HG02840 (cell line): ENCODE results near the gene NR4A3.

ENCODE experiments used
- ATAC-seq: cut with Tn5 transposase; IDR thresholded peaks from one replicate; pipeline ENCODE4 v1.9.1; 2021; ENCODE audit warnings: mild to moderate bottlenecking, moderate library complexity, moderate number of reproducible peaks; ENCODE audit not compliant: unreplicated experiment, low FRiP score

The NR4A3 gene

DNA sequence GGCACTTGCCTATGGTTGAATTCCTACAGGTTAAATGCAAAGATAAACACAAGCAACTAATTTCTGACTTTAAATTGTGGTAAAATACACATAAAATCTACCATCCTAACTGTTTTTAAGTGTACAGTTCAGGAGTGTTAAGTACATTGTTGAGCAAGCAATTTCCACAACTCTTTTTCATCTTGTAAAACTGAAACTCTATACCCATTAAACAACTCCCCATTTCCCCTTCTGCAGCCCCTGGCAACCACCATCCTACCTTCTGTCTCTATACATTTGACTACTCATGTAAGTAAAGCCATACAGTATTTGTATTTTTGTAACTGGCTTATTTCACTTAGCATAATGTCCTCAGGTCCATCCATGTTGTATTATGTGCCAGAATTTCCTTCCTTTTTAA lies 46.3 kb downstream of the NR4A3 start:
- ATAC-seq: no peak

DNA sequence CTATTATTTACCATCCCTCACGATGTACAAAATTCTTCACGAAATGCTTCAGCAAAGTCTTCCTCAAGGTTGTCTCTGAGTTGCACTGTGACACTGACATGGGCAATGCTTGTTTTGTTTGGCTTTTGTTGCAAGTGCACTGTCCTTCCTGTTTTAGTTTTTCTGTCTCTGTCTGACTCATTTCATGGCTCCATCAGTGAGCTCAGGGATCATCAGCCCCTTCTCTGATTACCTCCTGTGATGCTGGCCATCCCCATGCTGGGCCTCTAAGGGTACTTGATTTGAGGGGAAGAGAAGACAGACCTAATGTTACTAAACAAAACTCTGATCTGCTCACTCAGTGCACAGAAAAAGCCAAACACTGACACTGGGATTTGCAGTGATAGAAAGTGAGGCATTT lies 47.2 kb downstream of the NR4A3 start:
- ATAC-seq: no peak

DNA sequence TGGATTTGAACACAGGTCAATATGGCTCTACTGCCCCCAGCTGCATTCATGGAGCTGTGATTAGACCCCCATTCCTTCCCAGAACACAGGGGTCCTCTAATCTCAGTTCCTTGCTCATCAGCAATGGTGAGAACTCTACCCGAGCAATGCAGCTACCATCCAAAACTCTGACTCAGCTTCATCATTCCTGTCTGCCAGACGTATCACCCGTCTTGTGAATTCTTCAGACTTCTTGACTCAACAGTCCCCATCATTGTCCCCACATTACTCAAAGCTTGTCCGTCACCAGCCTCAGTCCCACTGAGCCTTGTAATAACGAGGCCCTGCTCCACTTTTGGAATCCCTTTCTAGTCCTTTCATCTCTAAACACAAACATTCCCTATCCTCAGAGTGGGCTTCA lies 48.4 kb downstream of the NR4A3 start:
- no peak for ATAC-seq

DNA sequence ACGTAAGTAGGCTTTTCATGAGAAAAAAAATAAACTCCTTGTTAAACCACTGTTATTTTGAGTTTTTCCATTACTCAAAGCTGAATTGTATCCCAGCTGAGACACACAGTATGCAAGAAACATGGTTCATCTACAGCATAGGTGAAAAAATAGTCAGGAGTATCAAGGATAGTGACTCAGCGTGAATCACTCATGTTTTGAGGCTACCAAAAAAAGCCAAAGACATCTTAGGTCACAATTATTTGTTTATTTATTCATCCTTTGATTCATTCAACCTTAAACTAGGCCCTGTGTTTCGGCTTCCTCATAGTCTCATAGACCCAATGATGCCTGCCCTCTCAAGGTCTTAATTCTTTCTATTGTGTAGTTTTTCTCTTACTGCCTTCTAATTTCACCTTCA lies 51.8 kb downstream of the NR4A3 start:
- no peak for ATAC-seq

DNA sequence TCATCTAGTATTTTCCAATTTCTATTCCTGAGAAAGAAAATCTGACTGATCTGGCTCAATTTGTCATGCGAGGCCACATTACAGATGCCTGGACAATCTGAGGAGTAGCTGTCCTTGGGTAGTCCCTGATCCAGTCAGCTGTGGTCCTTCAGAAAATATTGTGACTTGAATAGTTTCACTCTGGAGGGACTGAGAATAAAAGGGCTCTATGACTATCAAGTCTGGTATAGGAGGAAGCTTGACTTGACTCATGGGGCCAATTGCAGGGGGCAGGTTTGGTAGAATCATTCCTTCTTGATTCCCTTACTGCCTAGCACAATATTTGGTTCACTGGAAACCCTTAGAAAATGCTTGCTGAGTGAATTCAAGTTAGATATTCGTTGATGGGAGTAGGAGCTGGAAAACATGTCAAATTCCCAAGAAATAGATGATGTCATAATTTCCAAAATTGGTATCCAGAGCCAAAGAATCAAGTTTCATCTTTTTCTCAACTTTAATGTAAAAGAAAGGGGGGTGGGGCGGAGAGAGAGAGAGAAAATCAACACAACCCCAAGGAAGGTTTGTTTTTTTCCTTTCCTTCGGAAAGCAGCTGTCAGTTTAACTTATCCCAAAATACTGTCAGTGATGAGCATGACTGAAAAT lies 52.4 kb downstream of the NR4A3 start:
- ATAC-seq: no peak

DNA sequence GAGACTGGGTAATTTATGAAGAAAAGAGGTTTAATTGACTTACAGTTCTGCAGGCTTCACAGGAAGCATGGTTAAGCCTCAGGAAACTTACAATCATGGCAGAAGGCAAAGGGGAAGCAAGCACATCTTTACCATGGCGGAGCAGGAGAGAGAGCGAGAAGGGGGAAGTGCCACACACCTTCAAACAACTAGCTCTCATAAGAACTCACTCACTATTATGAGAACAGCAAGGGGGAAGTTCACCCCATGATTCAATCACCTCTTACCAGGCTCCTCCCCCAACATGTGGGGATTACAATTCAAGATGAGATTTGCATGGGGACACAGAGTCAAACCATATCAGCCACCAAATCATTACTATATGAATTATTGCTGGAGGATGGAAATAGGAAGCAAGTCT lies 54.5 kb downstream of the NR4A3 start:
- no peak for ATAC-seq

DNA sequence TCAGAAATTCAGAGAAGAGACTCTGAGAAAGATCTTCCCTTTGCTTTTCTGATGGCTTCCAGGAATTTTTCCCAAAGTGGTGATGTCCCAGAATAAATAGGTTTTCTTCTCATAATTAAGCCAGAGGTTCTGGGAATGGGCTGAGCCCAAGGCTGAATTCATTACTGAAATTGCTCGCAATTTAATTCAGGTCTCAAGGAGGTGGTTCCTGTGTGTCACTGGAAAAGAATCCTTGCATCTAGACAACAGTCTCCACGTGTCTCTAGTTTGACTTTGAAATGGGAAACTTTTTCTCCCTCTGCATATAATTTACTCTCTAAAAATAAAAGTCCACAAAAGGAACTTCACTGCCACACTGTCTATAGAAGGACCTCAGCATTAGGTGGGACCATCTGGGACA lies 57.0 kb downstream of the NR4A3 start:
- no peak for ATAC-seq

DNA sequence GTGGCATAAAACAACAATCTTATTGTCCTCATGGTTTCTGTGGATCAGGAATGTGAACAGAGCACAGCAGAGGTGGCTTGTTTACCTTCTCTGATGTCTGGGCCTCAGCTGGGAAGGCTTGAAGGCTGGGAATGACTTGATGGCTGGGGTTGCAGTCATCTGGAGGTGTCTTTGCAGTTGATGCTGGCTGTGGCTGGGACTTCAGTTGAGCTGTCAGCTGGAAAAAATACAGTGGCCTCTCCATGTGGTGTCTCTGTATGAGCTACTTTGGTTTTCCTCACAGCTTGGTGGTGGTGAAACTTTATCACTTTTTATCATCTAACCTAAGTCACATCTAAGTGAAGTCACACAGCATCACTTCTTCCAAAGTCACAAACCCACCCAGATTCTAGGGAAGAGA lies 60.1 kb downstream of the NR4A3 start:
- no peak for ATAC-seq

DNA sequence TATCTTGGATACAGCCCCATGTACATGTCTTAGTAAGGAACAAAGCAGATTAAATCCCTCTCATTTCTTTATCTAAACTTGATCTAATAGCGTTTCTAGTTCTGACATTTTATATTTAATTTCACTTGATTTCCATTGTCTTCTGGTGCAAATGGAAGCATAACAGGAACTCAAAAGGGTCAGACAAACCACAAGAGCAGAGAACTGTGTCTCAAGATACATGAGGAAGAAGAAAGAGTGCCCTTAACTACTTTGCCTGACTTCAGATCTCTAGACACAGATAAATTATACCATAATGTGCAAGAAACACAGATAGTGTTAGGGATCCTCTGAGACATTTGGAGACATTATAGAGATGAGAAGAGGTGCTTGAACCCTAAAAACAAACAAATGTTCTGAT lies 64.1 kb downstream of the NR4A3 start:
- ATAC-seq: no peak

DNA sequence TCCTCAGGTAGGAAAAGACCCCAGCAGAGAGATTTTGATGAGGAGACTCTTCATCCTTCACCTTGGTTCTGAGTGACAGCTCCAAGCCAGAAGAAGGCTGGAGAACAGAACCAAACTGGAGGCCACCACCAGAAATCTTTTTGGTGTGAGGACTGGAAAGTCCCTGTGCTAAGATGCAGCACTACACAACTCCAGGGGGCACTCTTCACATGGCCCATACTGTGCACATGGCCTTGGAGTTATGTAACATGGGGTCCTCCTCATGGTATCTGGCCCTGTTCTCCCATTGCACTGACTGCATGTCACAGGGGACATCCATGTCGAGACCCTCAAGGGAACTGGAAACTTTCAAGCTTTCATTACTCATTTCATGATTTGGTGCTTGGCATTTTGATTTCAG lies 67.4 kb downstream of the NR4A3 start:
- ATAC-seq: no peak

DNA sequence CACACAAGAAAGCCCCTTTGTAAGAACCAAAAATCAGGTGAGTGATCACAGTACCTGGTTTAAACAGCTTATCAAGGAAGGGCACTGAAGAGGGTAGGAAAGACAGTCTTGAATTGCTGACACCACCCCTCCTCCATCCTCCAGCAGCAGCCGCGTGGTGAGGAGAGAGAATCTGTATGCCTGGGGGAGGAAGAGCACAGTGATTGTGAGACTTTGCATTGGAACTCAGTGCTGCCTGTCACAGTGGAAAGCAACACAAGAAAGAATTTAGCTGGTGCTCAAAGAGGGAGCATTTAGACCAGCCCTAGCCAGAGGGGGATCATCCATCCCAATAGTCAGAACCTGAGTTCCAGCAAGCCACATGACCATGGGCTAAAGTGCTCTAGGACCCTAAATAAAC lies 73.1 kb downstream of the NR4A3 start:
- no peak for ATAC-seq

DNA sequence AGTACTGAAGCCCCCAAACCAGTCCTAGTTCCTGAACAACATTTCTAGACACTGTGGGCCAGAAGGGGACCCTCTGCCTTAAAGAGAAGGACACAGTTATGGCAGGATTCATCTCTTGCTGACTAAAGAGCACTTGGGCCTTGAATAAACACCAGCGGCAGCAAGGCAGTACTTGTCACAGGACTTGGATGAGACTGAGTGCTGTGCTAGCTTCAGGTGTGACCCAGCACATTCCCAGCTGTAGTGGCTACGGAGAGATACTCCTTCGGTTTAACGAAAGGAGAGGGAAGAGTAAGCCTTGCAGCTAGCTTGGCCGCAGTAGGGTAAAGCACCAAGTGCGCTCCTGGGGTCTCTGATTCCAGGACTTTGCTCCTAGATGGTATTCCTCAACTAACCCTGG lies 73.8 kb downstream of the NR4A3 start:
- ATAC-seq: no peak

DNA sequence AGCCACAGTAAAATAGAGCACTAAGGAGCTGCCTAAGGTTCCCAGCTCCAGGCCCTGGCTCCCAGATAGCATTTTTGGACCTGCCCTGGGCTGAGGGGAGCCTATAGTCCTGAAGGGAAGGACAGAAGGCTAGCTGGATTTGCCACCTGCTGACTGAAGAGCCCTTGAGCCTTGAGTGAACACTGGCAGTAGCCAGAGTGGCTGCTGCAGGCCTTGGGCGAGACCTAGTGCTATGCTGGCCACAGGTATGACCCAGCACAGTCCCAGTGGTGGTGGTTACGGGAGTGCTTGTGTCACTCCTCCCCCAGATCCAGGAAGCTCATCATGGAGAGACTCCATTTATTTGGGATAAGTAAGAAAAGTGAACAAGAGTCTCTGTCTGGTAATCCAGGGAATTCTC lies 74.4 kb downstream of the NR4A3 start:
- no peak for ATAC-seq

DNA sequence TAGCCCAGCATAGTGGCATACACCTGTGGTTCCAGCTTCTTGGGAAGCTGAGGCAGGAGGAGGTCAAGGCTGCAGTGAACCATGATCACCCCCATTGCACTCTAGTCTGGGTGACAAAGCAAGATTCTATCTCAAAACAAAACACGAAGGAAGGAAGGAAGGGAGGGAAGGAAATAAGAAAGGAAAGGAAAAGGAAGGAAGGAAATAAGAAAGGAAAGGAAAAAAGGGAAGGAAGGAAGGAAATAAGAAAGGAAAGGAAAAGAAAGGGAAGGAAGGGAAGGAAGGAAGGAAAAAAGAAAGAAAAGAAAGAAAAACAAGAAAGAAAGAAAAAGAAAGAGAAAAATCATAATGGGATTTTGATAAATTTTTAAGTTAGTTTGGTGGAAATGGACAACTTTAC lies 81.7 kb downstream of the NR4A3 start:
- no peak for ATAC-seq

DNA sequence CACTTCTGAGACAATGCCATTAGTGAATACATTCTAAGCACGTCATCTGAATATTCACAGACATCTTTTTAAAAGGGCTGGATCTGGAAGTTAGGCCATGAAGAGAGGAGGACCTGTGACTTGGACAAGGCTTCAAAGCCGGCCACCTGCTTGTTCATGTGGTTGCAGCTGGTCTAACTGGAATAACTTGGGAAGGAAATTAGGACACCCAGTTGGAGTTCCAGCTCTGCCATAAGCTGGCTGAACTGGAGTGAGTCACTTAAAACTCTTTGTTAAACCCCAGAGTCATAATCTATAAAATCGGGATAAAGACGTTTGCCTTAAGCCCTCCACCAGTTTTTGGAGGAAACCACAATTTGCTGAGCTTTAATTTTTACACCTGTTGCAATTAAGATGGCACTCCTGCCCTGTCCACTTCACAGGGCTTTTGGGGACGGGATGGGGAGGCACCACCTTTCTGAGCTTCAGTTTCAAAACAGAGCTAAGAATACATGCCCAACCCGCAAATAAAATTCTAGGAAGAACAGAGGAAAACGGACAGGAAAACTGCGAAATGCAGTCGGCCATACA lies 84.2 kb downstream of the NR4A3 start:
- ATAC-seq: no peak

DNA sequence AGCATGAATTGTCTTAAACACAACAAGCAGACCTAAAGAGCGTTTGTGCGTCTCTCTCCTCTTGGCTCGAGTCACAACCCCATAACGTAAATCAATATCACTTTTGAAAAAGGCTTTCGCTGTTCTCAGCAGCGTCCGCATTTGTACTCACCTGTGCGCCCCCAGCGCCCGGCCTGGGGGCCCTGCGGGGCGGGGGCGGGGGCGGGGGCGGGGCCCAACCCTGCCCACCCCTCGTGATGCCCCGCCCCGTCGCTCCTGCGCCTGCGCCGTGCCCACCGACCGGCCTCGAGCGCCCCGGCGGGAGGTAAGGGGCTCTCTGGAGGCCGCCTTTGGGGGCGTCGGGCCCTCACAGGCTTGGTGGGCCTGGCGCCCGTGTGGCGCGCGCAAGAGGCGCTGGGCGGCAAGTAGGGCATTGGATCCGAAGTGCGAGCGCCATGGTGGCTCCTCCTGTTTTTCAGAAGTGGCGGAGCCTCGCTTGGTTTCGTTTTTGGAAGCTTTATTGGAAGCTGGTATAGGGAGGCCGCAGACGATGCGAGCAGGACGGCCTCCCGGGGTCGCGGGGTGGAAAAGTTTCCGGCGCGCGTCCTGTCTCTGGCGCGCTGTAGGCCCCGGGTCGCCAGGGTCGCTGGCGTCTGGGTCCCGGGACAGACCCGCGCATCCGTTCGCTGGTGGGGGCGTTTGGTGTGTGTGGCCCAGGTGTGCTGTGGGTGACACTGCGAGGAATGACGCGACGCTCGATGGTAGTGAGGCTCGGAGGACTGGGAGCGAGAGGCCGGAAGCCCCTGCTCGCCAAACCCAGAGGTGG lies 84.9 kb downstream of the NR4A3 start, which contains the start of gene STX17:
Gene STX17, plus strand, starts transcription at position 252 of the 805 bp plus-strand sequence. CDS start 8,586 bp downstream, outside the sequence.
- peak; percentile 75 for ATAC-seq

DNA sequence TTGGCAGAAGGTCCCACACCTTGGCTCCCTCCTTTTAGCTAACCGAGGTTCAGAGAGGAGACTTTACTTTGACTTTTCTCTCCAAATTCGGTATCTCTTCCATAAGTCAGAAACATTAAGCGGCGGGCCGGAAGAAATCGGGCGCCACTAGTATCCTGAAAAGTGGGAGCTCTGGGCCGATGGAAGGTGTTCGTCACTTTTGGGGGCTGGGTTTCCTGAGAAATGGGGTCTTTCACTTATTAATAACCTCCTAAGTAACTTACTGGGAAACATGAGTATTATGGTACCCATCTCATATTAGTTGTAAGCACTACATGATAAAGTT lies 85.5 kb downstream of the NR4A3 start:
- no peak for ATAC-seq

DNA sequence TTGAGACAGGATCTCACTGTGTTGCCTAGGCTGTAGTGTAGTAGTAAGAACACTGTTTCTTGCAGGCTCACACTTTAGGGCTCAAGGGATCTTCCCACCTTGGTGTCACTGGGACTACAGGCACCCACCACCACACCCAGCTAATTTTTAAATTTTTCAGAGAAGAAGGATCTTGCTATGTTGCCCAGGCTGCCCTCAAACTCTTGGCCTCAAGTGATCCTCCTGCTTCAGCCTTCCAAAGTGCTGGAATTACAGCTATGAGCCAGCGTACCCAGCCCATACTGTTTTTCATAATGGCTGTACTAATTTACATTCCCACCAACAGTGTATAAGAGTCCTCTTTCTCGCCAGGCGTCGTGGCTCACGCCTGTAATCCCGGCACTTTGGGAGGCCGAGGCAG lies 89.9 kb downstream of the NR4A3 start:
- no peak for ATAC-seq
